ENCODE data around the gene FBN2.

FBN2 gene

GRCh38 chr5:128252756-128253155 is 285.3 kb downstream of the FBN2 start:
- no peaks in the 10 kb centered on the region for H3K27me3 Mint-ChIP-seq (ENCODE audit: low read depth)
- H3K4me1 Mint-ChIP-seq (ENCODE audit: low read depth) = no peaks in the 10 kb centered on the region
- peaks cover 4% of the 10 kb centered on the region for H3K9me3 Mint-ChIP-seq
- H3K36me3 Mint-ChIP-seq (ENCODE audit: low read depth) = no peaks in the 10 kb centered on the region
- no peak overlapping the region for H3K27ac Mint-ChIP-seq
- H3K4me3 Mint-ChIP-seq = no peak overlapping the region

- Mint-ChIP-seq H3K9me3 (peaks cover 4% of the 10 kb centered on the region), H3K27me3 (ENCODE audit: low read depth) (no peaks in the 10 kb centered on the region), H3K36me3 (ENCODE audit: low read depth) (no peaks in the 10 kb centered on the region), H3K4me3 (no peak overlapping the region), H3K27ac (no peak overlapping the region), H3K4me1 (ENCODE audit: low read depth) (no peaks in the 10 kb centered on the region)
These were observed 285.8 kb downstream of the FBN2 start for GRCh38 chr5:128252196-128252595.

- Mint-ChIP-seq H3K9me3 (no peaks in the 10 kb centered on the region), H3K36me3 (ENCODE audit: low read depth) (no peaks in the 10 kb centered on the region), H3K4me1 (ENCODE audit: low read depth) (no peaks in the 10 kb centered on the region), H3K27me3 (ENCODE audit: low read depth) (no peaks in the 10 kb centered on the region), H3K27ac (no peak overlapping the region), H3K4me3 (no peak overlapping the region)
These were observed 292.1 kb downstream of the FBN2 start for GRCh38 chr5:128245974-128246373.

- H3K9me3 Mint-ChIP-seq = no peaks in the 10 kb centered on the region
- no peaks in the 10 kb centered on the region for H3K27me3 Mint-ChIP-seq (ENCODE audit: low read depth)
- no peak overlapping the region for H3K4me3 Mint-ChIP-seq
- H3K36me3 Mint-ChIP-seq (ENCODE audit: low read depth) = no peaks in the 10 kb centered on the region
- no peak overlapping the region for H3K27ac Mint-ChIP-seq
- no peaks in the 10 kb centered on the region for H3K4me1 Mint-ChIP-seq (ENCODE audit: low read depth)
These were observed 294.0 kb downstream of the FBN2 start for GRCh38 chr5:128243958-128244582.

GRCh38 chr5:128241051-128241695 is 296.9 kb downstream of the FBN2 start:
- Mint-ChIP-seq H3K4me3 (no peak overlapping the region), H3K36me3 (ENCODE audit: low read depth) (no peaks in the 10 kb centered on the region), H3K9me3 (no peaks in the 10 kb centered on the region), H3K27ac (no peak overlapping the region), H3K4me1 (ENCODE audit: low read depth) (no peaks in the 10 kb centered on the region), H3K27me3 (ENCODE audit: low read depth) (no peaks in the 10 kb centered on the region)

GRCh38 chr5:128237546-128237945 is 300.5 kb downstream of the FBN2 start:
- Mint-ChIP-seq H3K4me1 (ENCODE audit: low read depth) (no peaks in the 10 kb centered on the region), H3K36me3 (ENCODE audit: low read depth) (no peaks in the 10 kb centered on the region), H3K27me3 (ENCODE audit: low read depth) (no peaks in the 10 kb centered on the region), H3K27ac (no peak overlapping the region), H3K4me3 (no peak overlapping the region), H3K9me3 (no peaks in the 10 kb centered on the region)

GRCh38 chr5:128237000-128237399 is 301.0 kb downstream of the FBN2 start:
- Mint-ChIP-seq H3K9me3 (no peaks in the 10 kb centered on the region), H3K27ac (no peak overlapping the region), H3K27me3 (ENCODE audit: low read depth) (no peaks in the 10 kb centered on the region), H3K4me3 (no peak overlapping the region), H3K4me1 (ENCODE audit: low read depth) (no peaks in the 10 kb centered on the region), H3K36me3 (ENCODE audit: low read depth) (no peaks in the 10 kb centered on the region)

- Mint-ChIP-seq H3K9me3 (no peaks in the 10 kb centered on the region), H3K4me1 (ENCODE audit: low read depth) (no peaks in the 10 kb centered on the region)
These were observed 301.7 kb downstream of the FBN2 start for GRCh38 chr5:128236334-128236733.

GRCh38 chr5:128234928-128235641 is 303.0 kb downstream of the FBN2 start:
- Mint-ChIP-seq H3K36me3 (ENCODE audit: low read depth) (no peaks in the 10 kb centered on the region), H3K4me1 (ENCODE audit: low read depth) (no peaks in the 10 kb centered on the region), H3K27ac (no peak overlapping the region), H3K4me3 (no peak overlapping the region), H3K9me3 (no peaks in the 10 kb centered on the region), H3K27me3 (ENCODE audit: low read depth) (no peaks in the 10 kb centered on the region)

More at GRCh38 chr5:128236334-128236733, 301.7 kb downstream of the FBN2 start:
- H3K4me3 Mint-ChIP-seq = no peak overlapping the region
- no peaks in the 10 kb centered on the region for H3K36me3 Mint-ChIP-seq (ENCODE audit: low read depth)
- no peaks in the 10 kb centered on the region for H3K27me3 Mint-ChIP-seq (ENCODE audit: low read depth)
- no peak overlapping the region for H3K27ac Mint-ChIP-seq

GRCh38 chr5:128228521-128228920 is 309.5 kb downstream of the FBN2 start:
- H3K9me3 Mint-ChIP-seq = no peaks in the 10 kb centered on the region
- H3K27me3 Mint-ChIP-seq (ENCODE audit: low read depth) = no peaks in the 10 kb centered on the region
- H3K4me1 Mint-ChIP-seq (ENCODE audit: low read depth) = no peaks in the 10 kb centered on the region
- H3K27ac Mint-ChIP-seq = no peak overlapping the region
- H3K36me3 Mint-ChIP-seq (ENCODE audit: low read depth) = no peaks in the 10 kb centered on the region
- H3K4me3 Mint-ChIP-seq = no peak overlapping the region

- H3K9me3 Mint-ChIP-seq = no peaks in the 10 kb centered on the region
- no peaks in the 10 kb centered on the region for H3K36me3 Mint-ChIP-seq (ENCODE audit: low read depth)
- H3K27ac Mint-ChIP-seq = no peak overlapping the region
- no peaks in the 10 kb centered on the region for H3K4me1 Mint-ChIP-seq (ENCODE audit: low read depth)
- no peaks in the 10 kb centered on the region for H3K27me3 Mint-ChIP-seq (ENCODE audit: low read depth)
- no peak overlapping the region for H3K4me3 Mint-ChIP-seq
These were observed 310.0 kb downstream of the FBN2 start for GRCh38 chr5:128228008-128228407.

GRCh38 chr5:128225245-128226030 is 312.6 kb downstream of the FBN2 start:
- Mint-ChIP-seq H3K4me3 (no peak overlapping the region), H3K27me3 (ENCODE audit: low read depth) (no peaks in the 10 kb centered on the region), H3K27ac (no peak overlapping the region), H3K4me1 (ENCODE audit: low read depth) (no peaks in the 10 kb centered on the region), H3K9me3 (no peaks in the 10 kb centered on the region), H3K36me3 (ENCODE audit: low read depth) (no peaks in the 10 kb centered on the region)

GRCh38 chr5:128224336-128224735 is 313.7 kb downstream of the FBN2 start:
- Mint-ChIP-seq H3K4me3 (no peak overlapping the region), H3K9me3 (no peaks in the 10 kb centered on the region), H3K4me1 (ENCODE audit: low read depth) (no peaks in the 10 kb centered on the region), H3K36me3 (ENCODE audit: low read depth) (no peaks in the 10 kb centered on the region), H3K27me3 (ENCODE audit: low read depth) (no peaks in the 10 kb centered on the region), H3K27ac (no peak overlapping the region)

GRCh38 chr5:128220841-128221240 is 317.2 kb downstream of the FBN2 start:
- no peaks in the 10 kb centered on the region for H3K4me1 Mint-ChIP-seq (ENCODE audit: low read depth)
- H3K27me3 Mint-ChIP-seq (ENCODE audit: low read depth) = no peaks in the 10 kb centered on the region
- no peaks in the 10 kb centered on the region for H3K9me3 Mint-ChIP-seq
- no peak overlapping the region for H3K27ac Mint-ChIP-seq
- H3K36me3 Mint-ChIP-seq (ENCODE audit: low read depth) = no peaks in the 10 kb centered on the region
- no peak overlapping the region for H3K4me3 Mint-ChIP-seq

All from T-helper 1 cell treated with Interleukin-12 subunit alpha and Interleukin-12 subunit beta and Interleukin-4 antibody, amounts not matched to agents 30 μg/mL and 1 μg/mL, for 36 hours (primary cell).